ENCODE measurements around the gene FOXO3.

DNA sequence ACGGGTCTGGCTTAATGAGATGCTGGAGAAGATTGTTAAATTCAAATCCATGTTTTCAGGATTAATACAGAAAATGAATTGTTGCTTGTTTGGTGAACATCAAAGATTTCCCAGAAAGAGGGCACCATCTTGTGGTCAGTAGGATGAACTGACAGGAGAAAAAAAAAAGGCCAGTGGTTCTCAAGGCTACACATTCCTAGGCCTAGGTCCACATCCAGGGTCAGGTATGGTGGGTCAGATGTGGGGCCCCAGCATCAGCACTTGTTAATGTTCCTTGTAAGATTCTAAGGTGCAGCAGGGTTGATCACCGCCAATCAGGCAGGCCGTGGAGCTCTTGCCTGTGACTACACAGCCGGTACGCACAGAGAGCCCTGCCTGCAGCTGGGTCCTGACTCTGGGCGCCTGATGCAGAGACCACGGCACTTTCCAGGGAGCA, 34.0 kb upstream of the FOXO3 start:
- TF ChIP-seq EZH2 (IDR thresholded peaks at IDR 0.05; ENCODE audit: insufficient read depth, poor library complexity, severe bottlenecking) (no peak), EZH2phosphoT487 (IDR thresholded peaks at IDR 0.05; ENCODE audit: insufficient read depth, low read depth) (no peak)

Data from GM23248 (cell line).